HepG2 (cell line): ENCODE results near the gene ALDH3A1. TPM values are rescaled to one million over a fixed set of nuclear protein-coding genes. Genes with fewer than 3 reads are reported as not detected.

Experiments used
- ATAC-seq: fragments of 200-7000 bp; cut with Tn5 transposase; 3 replicates; pipeline ENCODE4 v1.9.1; 2020; ENCODE audit warnings: mild to moderate bottlenecking, moderate library complexity
- BruUV-seq: library from RNA; stranded (reverse); fragments of 400-500 nt; replicated peaks from 2 replicates; lab custom pipeline; 2021; lab: Mats Ljungman, UMichigan
- CTCF ChIA-PET: fragments of 300-600 bp; formaldehyde crosslinking; extraction: SDS; loops from one replicate; lab custom pipeline; 2021; ENCODE audit warnings: low total read pairs, inconsistent platforms, low intra/inter-chr PET ratio; lab: Yijun Ruan, JAX
- POLR2A ChIA-PET: fragments of 350-600 bp; sonication (Branson Sonifier 250); formaldehyde crosslinking; loops from one replicate; lab custom pipeline; 2020; ENCODE audit warnings: antibody characterized with exemption, inconsistent platforms; lab: Yijun Ruan, JAX
- DNase-seq: peaks from one replicate; pipeline ENCODE4 v3.0.0-alpha.2; 2015; ENCODE audit warnings: low spot score
- FAIRE-seq: peaks from 3 replicates; lab custom pipeline; 2011; peaks lifted over from hg19 to GRCh38; lab: Jason Lieb, UNC
- H2AFZ ChIP-seq: one replicate; pipeline ENCODE4 v1.6.1; 2011; ENCODE audit warnings: low read length, inconsistent platforms
- H3K27ac ChIP-seq: fragments of 300-600 bp; 3 replicates; pipeline ENCODE4 v1.8.0; 2011; ENCODE audit warnings: mixed run types, mild to moderate bottlenecking, mixed read lengths, low read length, inconsistent platforms; ENCODE audit not compliant: insufficient read depth; ENCODE audit errors: extremely low read length
- H3K27me3 ChIP-seq, 2 experiments: fragments of 200-600 bp in 1 of 2; 2 replicates in 1 of 2; 3 replicates in 1 of 2; pipeline versions ENCODE4 v1.6.0 to v1.8.0; 2011; ENCODE audit warnings: low read length in 2 of 2, mild to moderate bottlenecking in 2 of 2, moderate library complexity in 2 of 2, inconsistent platforms in 1 of 2; ENCODE audit not compliant: insufficient read depth in 2 of 2, control insufficient read depth in 1 of 2
- H3K36me3 ChIP-seq, 2 experiments: fragments of 200-600 bp in 1 of 2; replicated peaks in 1 of 2; 2 replicates in 1 of 2; 3 replicates in 1 of 2; pipeline versions ENCODE4 v1.5.1 to v1.8.0; 2011; ENCODE audit warnings: low read length in 2 of 2, inconsistent platforms in 1 of 2; ENCODE audit not compliant: insufficient read depth in 2 of 2, control insufficient read depth in 1 of 2
- H3K4me1 ChIP-seq: 2 replicates; pipeline ENCODE4 v1.5.1; 2012; ENCODE audit warnings: low read length, inconsistent platforms; ENCODE audit not compliant: insufficient read depth
- H3K4me2 ChIP-seq: 2 replicates; pipeline ENCODE4 v1.6.0; 2011; ENCODE audit warnings: low read depth, low read length, inconsistent platforms
- H3K4me3 ChIP-seq, 3 experiments: fragments of 200-600 bp in 1 of 3; sonication (generic), shearing (Covaris generic) in 1 of 3; replicated peaks in 1 of 3; 2 replicates each; pipeline ENCODE4 v1.5.1; 2011 to 2016; ENCODE audit warnings: low read length in 3 of 3, inconsistent platforms in 2 of 3, low read depth in 2 of 3, mild to moderate bottlenecking in 2 of 3, control low read depth in 1 of 3, mixed read lengths in 1 of 3; ENCODE audit not compliant: insufficient read depth in 1 of 3
- H3K79me2 ChIP-seq: one replicate; pipeline ENCODE4 v1.6.1; 2011; ENCODE audit warnings: low read length, inconsistent platforms; ENCODE audit not compliant: insufficient read depth
- H3K9ac ChIP-seq: 2 replicates; pipeline ENCODE4 v1.6.0; 2011; ENCODE audit warnings: mild to moderate bottlenecking, low read depth, low read length, inconsistent platforms; ENCODE audit not compliant: insufficient read depth
- H3K9me3 ChIP-seq: 2 replicates; pipeline ENCODE4 v1.5.1; 2012; ENCODE audit warnings: mild to moderate bottlenecking, low read length
- H4K20me1 ChIP-seq: 2 replicates; pipeline ENCODE4 v1.6.0; 2011; ENCODE audit warnings: inconsistent platforms, mild to moderate bottlenecking, low read length, moderate library complexity; ENCODE audit not compliant: insufficient read depth
- CTCF ChIP-seq: sonication (generic); formaldehyde crosslinking; IDR thresholded peaks from 2 replicates; pipeline ENCODE4 v1.5.0; 2020; ENCODE audit warnings: mild to moderate bottlenecking, missing genetic modification reagents, moderate library complexity
- FOXP1 ChIP-seq, 2 experiments: fragments of 450-650 bp in 1 of 2; IDR thresholded peaks; 2 replicates each; pipeline ENCODE4 v1.6.1; 2017 to 2018; ENCODE audit warnings: antibody characterized with exemption in 1 of 2
- GLMP ChIP-seq: sonication (generic); formaldehyde crosslinking; IDR thresholded peaks from 2 replicates; pipeline ENCODE4 v1.9.0; 2021; ENCODE audit warnings: missing genetic modification reagents, mild to moderate bottlenecking, borderline replicate concordance
- MED1 ChIP-seq: sonication (generic); formaldehyde crosslinking; IDR thresholded peaks from 2 replicates; pipeline ENCODE4 v1.4.0; 2020; ENCODE audit warnings: missing genetic modification reagents
- STAG1 ChIP-seq: sonication (generic); formaldehyde crosslinking; IDR thresholded peaks from 2 replicates; pipeline ENCODE4 v1.4.0; 2020; ENCODE audit warnings: missing genetic modification reagents
- WGBS: methylation state at CpG from one replicate; pipeline ENCODE4 v1.1.6; 2017; ENCODE audit warnings: low lambda C conversion rate; 5-methylcytosine and 5-hydroxymethylcytosine counted together
- in situ Hi-C: cut with HindIII; loops from 2 replicates; pipeline ENCODE4 v1.10.0; 2017; ENCODE audit warnings: low pct_unique_long_range_greater_than_20kb; ENCODE audit not compliant: extremely low pct_ligation_motif_present
- intact Hi-C: fragments of 100-400 bp; cut with micrococcal nuclease; formaldehyde crosslinking; loops from one replicate; pipeline ENCODE4 v1.10.0; 2022; ENCODE audit not compliant: unreplicated experiment
- polyA plus RNA-seq, 8 experiments: library from polyadenylated mRNA; depleted of rRNA in 3 of 8; stranded (reverse) in 7 of 8; unstranded in 1 of 8; fragments of >200 nt; fragmentation: Illumina TruSeq in 4 of 8; extraction: Trizol in 4 of 8; gene quantifications; 2 replicates each; pipeline versions ENCODE4 v1.2.1 to v1.2.3, GENCODE V29; 2011 to 2016; ENCODE audit warnings: low read depth in 4 of 8, missing spikeins in 1 of 8, mixed read lengths in 1 of 8; ENCODE audit not compliant: insufficient read depth in 1 of 8
- total RNA-seq, 5 experiments: library from RNA; depleted of rRNA; stranded (reverse); fragments of >200 nt; fragmentation: Illumina TruSeq; extraction: Trizol; gene quantifications; 2 replicates each; pipeline ENCODE4 v1.2.3, GENCODE V29; 2016; ENCODE audit warnings: low read depth in 1 of 5

Gene ALDH3A1
- total and polyA plus RNA-seq, 2 of the 13 experiments (the other 11 are each of a cell fraction or from before 2014, with no cell fraction given) = 0.07 to 0.62 TPM

DNA sequence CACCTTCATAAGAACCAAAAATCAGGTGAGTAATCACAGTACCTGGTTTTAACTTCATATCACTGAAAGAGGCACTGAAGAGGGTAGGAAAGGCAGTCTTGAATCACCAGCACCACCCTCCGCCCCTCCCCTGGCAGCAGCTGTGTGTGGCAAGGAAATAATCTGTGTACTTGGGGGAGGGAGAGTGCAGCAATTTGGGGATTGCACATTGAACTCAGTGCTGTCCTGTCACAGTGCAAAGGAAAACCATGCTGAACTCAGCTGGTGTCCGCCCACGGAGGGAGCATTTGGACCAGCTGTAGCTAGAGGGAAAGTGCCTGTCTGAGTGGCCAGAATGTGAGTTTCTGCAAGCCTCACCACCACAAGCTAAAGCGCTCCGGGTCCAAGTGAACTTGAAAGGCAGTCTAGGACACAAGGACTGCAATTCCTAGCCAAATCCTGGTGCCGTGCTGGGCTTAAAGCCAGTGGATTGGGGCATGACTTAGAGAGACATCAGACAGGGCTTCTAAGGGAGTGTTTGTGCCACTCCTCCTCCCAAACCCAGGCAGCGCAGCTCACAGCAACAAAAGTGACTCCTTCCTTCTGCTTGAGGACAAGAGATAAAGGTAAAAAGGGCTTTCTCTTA, 39.7 kb upstream of the ALDH3A1 start (continued):
- TF ChIP-seq GLMP (CRISPR knock-in tag) = no peak
- no peak for TF ChIP-seq FOXP1 (IDR thresholded peaks at IDR 0.05)
- no peak for TF ChIP-seq FOXP1 (CRISPR knock-in tag; IDR thresholded peaks at IDR 0.05)

DNA sequence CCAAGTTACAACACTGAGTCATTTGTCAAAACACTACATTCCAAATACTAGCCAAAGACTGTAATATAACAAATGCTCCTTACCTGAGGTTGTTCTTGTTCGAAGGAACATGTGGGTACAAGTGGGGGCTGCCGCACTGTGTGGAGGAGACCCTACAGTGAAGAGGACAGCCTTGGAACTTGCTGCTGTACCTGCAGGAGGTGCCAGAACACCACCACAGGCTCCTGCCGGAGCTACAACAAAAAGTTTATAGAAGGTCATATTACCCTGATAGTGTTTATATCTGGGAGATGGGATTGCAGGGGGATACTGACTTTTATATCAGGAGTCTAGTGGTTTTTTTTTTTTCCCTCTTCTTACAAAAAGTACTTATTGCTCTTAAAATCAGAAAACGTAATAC, 37.8 kb upstream of the ALDH3A1 start:
- CTCF ChIA-PET = no interaction called here
- H3K27me3 ChIP-seq = no peaks in the 10 kb centered on the region
- no peak for DNase-seq
- intact Hi-C loops (no loop called here), in situ Hi-C loops (no loop called here)
- H3K9ac ChIP-seq = no peak overlapping the region
- H3K9me3 ChIP-seq = no peaks in the 10 kb centered on the region
- H3K4me3 ChIP-seq = no peak overlapping the region
- H4K20me1 ChIP-seq = no peaks in the 10 kb centered on the region
- WGBS = 45% methylated on average over 4 of the region's 4 CpGs
- TF ChIP-seq MED1 (CRISPR knock-in tag) (no peak), CTCF (CRISPR knock-in tag) (peak; percentile 26), STAG1 (peak; percentile 46)
- TF ChIP-seq, all 625 proteins: peak for 2
- Histone ChIP-seq H3K27ac (no peak overlapping the region), H2AFZ (no peak overlapping the region), H3K4me1 (peaks cover 8% of the 10 kb centered on the region; the same call in 1 of the 2 replicates), H3K79me2 (no peaks in the 10 kb centered on the region), H3K36me3 (no peaks in the 10 kb centered on the region), H3K4me2 (no peak overlapping the region)
- POLR2A ChIA-PET = no interaction called here
- BruUV-seq = no TSS peak
- no peak for FAIRE-seq
- ATAC-seq = no peak
